Neural progenitor cell (in vitro differentiated cells): ENCODE results near the gene TLE3.

ENCODE experiments used
- EZH2 ChIP-seq: fragments of 200-600 bp; sonication (generic); IDR thresholded peaks from 2 replicates; pipeline ENCODE4 v1.6.1; 2017; ENCODE audit warnings: antibody characterized with exemption, mild to moderate bottlenecking, moderate library complexity
- TF ChIP-seq, protein P1 (sequence below): fragments of 200-600 bp; sonication (generic); IDR thresholded peaks from 2 replicates; pipeline ENCODE4 v1.5.1; 2017; ENCODE audit warnings: antibody characterized with exemption, mild to moderate bottlenecking

- TF ChIP-seq, protein P1, sequence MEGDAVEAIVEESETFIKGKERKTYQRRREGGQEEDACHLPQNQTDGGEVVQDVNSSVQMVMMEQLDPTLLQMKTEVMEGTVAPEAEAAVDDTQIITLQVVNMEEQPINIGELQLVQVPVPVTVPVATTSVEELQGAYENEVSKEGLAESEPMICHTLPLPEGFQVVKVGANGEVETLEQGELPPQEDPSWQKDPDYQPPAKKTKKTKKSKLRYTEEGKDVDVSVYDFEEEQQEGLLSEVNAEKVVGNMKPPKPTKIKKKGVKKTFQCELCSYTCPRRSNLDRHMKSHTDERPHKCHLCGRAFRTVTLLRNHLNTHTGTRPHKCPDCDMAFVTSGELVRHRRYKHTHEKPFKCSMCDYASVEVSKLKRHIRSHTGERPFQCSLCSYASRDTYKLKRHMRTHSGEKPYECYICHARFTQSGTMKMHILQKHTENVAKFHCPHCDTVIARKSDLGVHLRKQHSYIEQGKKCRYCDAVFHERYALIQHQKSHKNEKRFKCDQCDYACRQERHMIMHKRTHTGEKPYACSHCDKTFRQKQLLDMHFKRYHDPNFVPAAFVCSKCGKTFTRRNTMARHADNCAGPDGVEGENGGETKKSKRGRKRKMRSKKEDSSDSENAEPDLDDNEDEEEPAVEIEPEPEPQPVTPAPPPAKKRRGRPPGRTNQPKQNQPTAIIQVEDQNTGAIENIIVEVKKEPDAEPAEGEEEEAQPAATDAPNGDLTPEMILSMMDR = no peak
- TF ChIP-seq EZH2 = no peak
These were observed 44.3 kb upstream of the TLE3 start for GRCh38 chr15:70142072-70142321.
